GM18526 (cell line): Measurements from ENCODE around the gene SGO1.

Experiments
- POLR2A ChIP-seq: IDR thresholded peaks from 3 replicates; pipeline ENCODE4 v1.6.1; 2011; ENCODE audit not compliant: insufficient read length; ENCODE audit errors: extremely low read depth

SGO1 gene

DNA sequence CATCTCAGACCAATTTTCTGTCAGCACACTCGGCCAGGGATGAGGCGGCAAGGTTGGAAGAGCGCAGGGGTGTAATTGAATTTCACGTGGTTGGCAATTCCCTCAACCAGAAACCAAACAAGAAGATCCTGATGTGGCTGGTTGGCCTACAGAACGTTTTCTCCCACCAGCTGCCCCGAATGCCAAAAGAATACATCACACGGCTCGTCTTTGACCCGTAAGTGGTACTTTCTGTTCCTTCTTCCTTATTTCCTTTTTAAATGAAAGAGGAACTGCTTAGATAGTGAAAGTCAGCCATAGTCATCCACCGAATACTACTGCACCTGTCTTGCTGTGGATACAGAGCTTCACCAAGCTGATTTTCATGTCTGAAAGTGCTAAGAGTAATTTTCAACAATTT lies 60.1 kb downstream of the SGO1 start:
- TF ChIP-seq POLR2A, result no peak

DNA sequence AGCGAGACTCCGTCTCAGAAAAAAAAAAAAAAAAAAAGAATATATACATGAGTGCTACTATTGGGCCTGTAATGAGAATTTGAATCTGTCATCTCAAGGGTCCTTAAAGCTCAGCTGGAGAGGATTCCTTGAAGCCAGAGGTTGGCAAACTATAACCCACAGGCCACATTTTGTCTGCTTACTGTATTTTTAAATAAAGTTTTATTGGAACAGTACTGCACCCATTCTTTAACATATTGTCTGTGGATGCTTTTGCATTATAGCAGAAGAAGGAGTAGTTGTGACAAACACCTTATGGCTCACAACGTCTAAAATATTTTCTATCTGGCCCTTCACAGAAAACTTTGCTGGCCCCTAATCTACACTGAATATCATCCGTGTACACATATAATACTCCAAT lies 60.7 kb downstream of the SGO1 start:
- no peak for TF ChIP-seq POLR2A

- TF ChIP-seq POLR2A, result no peak
Measured at GRCh38 chr3:20123131-20123652, 62.8 kb downstream of the SGO1 start.

DNA sequence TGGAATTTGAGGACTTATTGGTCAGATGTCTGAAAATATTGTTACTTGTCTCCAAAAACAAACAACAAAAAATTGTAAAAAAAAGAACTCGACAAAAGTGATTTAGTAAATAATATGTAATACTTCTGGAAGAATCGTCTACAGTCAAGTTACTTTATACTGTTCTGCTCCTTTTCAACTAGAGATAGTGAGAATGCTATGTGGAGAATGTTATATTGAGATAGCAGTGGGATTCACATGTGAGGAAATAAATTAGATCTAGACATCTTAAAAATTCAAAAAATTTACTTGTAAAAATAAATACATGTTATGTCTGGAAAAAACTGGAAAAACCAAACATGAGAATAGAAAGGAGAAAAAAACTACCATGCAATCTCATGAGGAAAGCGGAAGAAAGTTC lies 64.9 kb downstream of the SGO1 start:
- TF ChIP-seq POLR2A, result no peak
